ENCODE data around the gene CCDC91. TPM values are rescaled to one million over a fixed set of nuclear protein-coding genes. Genes with fewer than 3 reads are reported as not detected.

CCDC91 gene
- polyA plus RNA-seq, 1 donor (not counting 4 experiments of a cell fraction or from before 2014, with no cell fraction given) = 26.5 TPM

DNA sequence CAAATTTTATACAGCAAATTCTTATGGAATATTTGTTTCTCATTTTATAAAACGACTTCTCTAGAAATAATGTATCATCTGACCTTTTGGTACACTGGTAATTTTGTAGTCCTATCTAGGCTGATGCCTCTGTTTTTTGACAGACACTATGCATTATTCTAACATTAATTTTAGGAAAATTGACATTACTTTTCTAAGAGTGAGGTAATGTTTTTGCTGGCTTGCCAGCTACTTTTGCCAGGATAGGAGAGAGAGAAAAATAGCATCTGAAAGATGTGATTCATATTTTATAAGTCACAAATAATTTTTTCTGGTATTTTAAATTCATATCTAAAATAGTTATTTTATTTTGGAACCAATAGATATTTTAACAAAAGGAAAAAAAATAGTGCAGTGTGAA lies 153.5 kb downstream of the CCDC91 start:
- Histone ChIP-seq H3K9me1 (ENCODE audit: control insufficient read depth, extremely low read depth, insufficient read depth, low read length) (no peaks in the 10 kb centered on the region), H3K79me2 (ENCODE audit: control insufficient read depth, insufficient read depth, low read length) (no peaks in the 10 kb centered on the region), H3K4me2 (ENCODE audit: control insufficient read depth, extremely low read depth, insufficient read depth, low read depth, low read length) (no peak overlapping the region), H3K4me1 (ENCODE audit: control insufficient read depth, extremely low read depth, insufficient read depth, low read length) (no peaks in the 10 kb centered on the region), H3K27me3 (ENCODE audit: control insufficient read depth, extremely low read depth, insufficient read depth, low read length) (no peaks in the 10 kb centered on the region), H4K20me1 (ENCODE audit: control insufficient read depth, extremely low read depth, insufficient read depth, low read length) (no peaks in the 10 kb centered on the region), H2AFZ (ENCODE audit: control insufficient read depth, low read length) (no peak overlapping the region), H3K36me3 (ENCODE audit: control insufficient read depth in 2 of 2, extremely low read depth in 1 of 2, insufficient read depth in 2 of 2, low read length in 2 of 2) (no peaks in the 10 kb centered on the region), H3K4me3 (ENCODE audit: control insufficient read depth in 2 of 3, extremely low read depth in 1 of 3, insufficient read depth in 2 of 3, low read depth in 1 of 3, low read length in 3 of 3) (no peak overlapping the region), H3K27ac (ENCODE audit: control insufficient read depth, insufficient read depth, low read length) (no peak overlapping the region), H3K9ac (ENCODE audit: control insufficient read depth, extremely low read depth, insufficient read depth, low read length) (no peak overlapping the region), H3K9me3 (ENCODE audit: control insufficient read depth, low read depth, low read length) (no peaks in the 10 kb centered on the region)
- TF ChIP-seq, protein P1, sequence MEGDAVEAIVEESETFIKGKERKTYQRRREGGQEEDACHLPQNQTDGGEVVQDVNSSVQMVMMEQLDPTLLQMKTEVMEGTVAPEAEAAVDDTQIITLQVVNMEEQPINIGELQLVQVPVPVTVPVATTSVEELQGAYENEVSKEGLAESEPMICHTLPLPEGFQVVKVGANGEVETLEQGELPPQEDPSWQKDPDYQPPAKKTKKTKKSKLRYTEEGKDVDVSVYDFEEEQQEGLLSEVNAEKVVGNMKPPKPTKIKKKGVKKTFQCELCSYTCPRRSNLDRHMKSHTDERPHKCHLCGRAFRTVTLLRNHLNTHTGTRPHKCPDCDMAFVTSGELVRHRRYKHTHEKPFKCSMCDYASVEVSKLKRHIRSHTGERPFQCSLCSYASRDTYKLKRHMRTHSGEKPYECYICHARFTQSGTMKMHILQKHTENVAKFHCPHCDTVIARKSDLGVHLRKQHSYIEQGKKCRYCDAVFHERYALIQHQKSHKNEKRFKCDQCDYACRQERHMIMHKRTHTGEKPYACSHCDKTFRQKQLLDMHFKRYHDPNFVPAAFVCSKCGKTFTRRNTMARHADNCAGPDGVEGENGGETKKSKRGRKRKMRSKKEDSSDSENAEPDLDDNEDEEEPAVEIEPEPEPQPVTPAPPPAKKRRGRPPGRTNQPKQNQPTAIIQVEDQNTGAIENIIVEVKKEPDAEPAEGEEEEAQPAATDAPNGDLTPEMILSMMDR (optimal IDR thresholded peaks at IDR 0.05 in 1 of 3, IDR thresholded peaks at IDR 0.05 in 1 of 3, conservative IDR thresholded peaks at IDR 0.05 in 1 of 3; ENCODE audit: extremely low read depth in 1 of 3, insufficient read depth in 2 of 3, low read length in 3 of 3) = no peak
- TF ChIP-seq EZH2 (IDR thresholded peaks at IDR 0.05; ENCODE audit: low read length) = no peak
- FAIRE-seq (no peak), DNase-seq (ENCODE audit: low read depth, low spot score) (no peak)
- dilution Hi-C loops (cut with MboI; ENCODE audit: extremely low pct_ligation_motif_present, low sequenced_read_pairs) = no loop called here

DNA sequence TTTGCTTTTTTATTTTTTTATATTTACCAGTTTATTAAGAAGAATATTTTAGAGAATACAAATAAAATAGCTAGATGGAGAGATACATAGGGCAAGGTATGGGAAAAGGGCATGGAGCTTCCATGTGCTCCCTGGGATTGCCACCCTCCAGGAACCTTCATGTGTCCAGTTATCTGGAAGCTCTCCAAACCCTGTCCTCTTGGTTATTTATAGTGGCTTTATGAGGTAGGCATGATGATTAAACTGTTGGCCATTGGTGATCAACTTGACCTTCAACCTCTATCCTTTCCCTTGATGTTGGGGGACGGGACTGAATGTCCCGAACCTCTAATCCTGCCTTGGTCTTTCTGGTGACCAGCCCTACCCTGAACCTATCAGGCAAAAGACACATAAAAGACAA lies 156.3 kb downstream of the CCDC91 start:
- no peak for FAIRE-seq
- dilution Hi-C loops (cut with MboI; ENCODE audit: extremely low pct_ligation_motif_present, low sequenced_read_pairs) = no loop called here
- H3K4me2 ChIP-seq (ENCODE audit: control insufficient read depth, extremely low read depth, insufficient read depth, low read depth, low read length) = no peak overlapping the region

More for the DNA sequence above, 156.3 kb downstream of the CCDC91 start:
- Histone ChIP-seq H3K27ac (ENCODE audit: control insufficient read depth, insufficient read depth, low read length) (no peak overlapping the region), H3K4me1 (ENCODE audit: control insufficient read depth, extremely low read depth, insufficient read depth, low read length) (no peaks in the 10 kb centered on the region), H3K36me3 (ENCODE audit: control insufficient read depth in 2 of 2, extremely low read depth in 1 of 2, insufficient read depth in 2 of 2, low read length in 2 of 2) (peaks cover 0 to 2% of the 10 kb centered on the region in 2 experiments), H3K9me1 (ENCODE audit: control insufficient read depth, extremely low read depth, insufficient read depth, low read length) (no peaks in the 10 kb centered on the region), H3K9me3 (ENCODE audit: control insufficient read depth, low read depth, low read length) (no peaks in the 10 kb centered on the region), H3K79me2 (ENCODE audit: control insufficient read depth, insufficient read depth, low read length) (no peaks in the 10 kb centered on the region), H3K4me3 (ENCODE audit: control insufficient read depth in 2 of 3, extremely low read depth in 1 of 3, insufficient read depth in 2 of 3, low read depth in 1 of 3, low read length in 3 of 3) (no peak overlapping the region), H3K9ac (ENCODE audit: control insufficient read depth, extremely low read depth, insufficient read depth, low read length) (no peak overlapping the region), H3K27me3 (ENCODE audit: control insufficient read depth, extremely low read depth, insufficient read depth, low read length) (no peaks in the 10 kb centered on the region), H2AFZ (ENCODE audit: control insufficient read depth, low read length) (no peak overlapping the region), H4K20me1 (ENCODE audit: control insufficient read depth, extremely low read depth, insufficient read depth, low read length) (no peaks in the 10 kb centered on the region)
- TF ChIP-seq, protein P1 (optimal IDR thresholded peaks at IDR 0.05 in 1 of 3, IDR thresholded peaks at IDR 0.05 in 1 of 3, conservative IDR thresholded peaks at IDR 0.05 in 1 of 3; ENCODE audit: extremely low read depth in 1 of 3, insufficient read depth in 2 of 3, low read length in 3 of 3) = no peak
- no peak for TF ChIP-seq EZH2 (IDR thresholded peaks at IDR 0.05; ENCODE audit: low read length)
- DNase-seq (ENCODE audit: low read depth, low spot score) = no peak
